ENCODE results near the gene GASK1A.

GRCh38 chr3:43036621-43037423 lies 57.7 kb downstream of the GASK1A start:
- TF ChIP-seq, protein P1, sequence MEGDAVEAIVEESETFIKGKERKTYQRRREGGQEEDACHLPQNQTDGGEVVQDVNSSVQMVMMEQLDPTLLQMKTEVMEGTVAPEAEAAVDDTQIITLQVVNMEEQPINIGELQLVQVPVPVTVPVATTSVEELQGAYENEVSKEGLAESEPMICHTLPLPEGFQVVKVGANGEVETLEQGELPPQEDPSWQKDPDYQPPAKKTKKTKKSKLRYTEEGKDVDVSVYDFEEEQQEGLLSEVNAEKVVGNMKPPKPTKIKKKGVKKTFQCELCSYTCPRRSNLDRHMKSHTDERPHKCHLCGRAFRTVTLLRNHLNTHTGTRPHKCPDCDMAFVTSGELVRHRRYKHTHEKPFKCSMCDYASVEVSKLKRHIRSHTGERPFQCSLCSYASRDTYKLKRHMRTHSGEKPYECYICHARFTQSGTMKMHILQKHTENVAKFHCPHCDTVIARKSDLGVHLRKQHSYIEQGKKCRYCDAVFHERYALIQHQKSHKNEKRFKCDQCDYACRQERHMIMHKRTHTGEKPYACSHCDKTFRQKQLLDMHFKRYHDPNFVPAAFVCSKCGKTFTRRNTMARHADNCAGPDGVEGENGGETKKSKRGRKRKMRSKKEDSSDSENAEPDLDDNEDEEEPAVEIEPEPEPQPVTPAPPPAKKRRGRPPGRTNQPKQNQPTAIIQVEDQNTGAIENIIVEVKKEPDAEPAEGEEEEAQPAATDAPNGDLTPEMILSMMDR (IDR thresholded peaks at IDR 0.05) = no peak
- no peak for TF ChIP-seq POLR2AphosphoS5 (IDR thresholded peaks at IDR 0.05)

All from breast epithelium (tissue), 3 donors.